Pancreas (tissue), 10 donors: ENCODE measurements around the gene PHF21B. TPM values are rescaled to one million over a fixed set of nuclear protein-coding genes. Genes with fewer than 3 reads are reported as not detected.

Source experiments
- ATAC-seq, 4 donors: fragments of 200-7000 bp; cut with Tn5 transposase; one replicate each; pipeline versions ENCODE4 v1.8.0 to v1.9.1; 2020; ENCODE audit warnings: mild to moderate bottlenecking in 4 of 4, moderate library complexity in 4 of 4
- DNase-seq, 6 donors: peaks; one replicate each; pipeline ENCODE4 v3.0.0-alpha.2; 2020
- FAIRE-seq: peaks from 2 replicates; lab custom pipeline; 2012; peaks lifted over from hg19 to GRCh38; lab: Jason Lieb, UNC
- H3K27ac ChIP-seq, 4 donors: fragments of 200-600 bp; sonication (generic); 1 replicate in 3 of 4; 2 replicates in 1 of 4; pipeline versions ENCODE4 v1.5.0 to v1.8.0; 2020
- H3K27me3 ChIP-seq, 4 donors: fragments of 200-600 bp; one replicate each; pipeline ENCODE4 v1.8.0; 2021
- H3K36me3 ChIP-seq, 3 donors: fragments of 200-600 bp; sonication (generic) in 1 of 3; one replicate each; pipeline versions ENCODE4 v1.5.0 to v1.8.0; 2020 to 2021
- H3K4me1 ChIP-seq, 3 donors: fragments of 200-600 bp; one replicate each; pipeline ENCODE4 v1.8.0; 2021
- H3K4me3 ChIP-seq, 4 donors: fragments of 200-600 bp; sonication (generic) in 2 of 4; one replicate each; pipeline versions ENCODE4 v1.5.0 to v1.8.0; 2020 to 2021
- H3K9me3 ChIP-seq, 4 donors: fragments of 200-600 bp; one replicate each; pipeline ENCODE4 v1.8.0; 2021
- WGBS, 2 donors: extraction: QIAGEN DNeasy Blood & Tissue Kit; methylation state at CpG; one replicate each; pipeline ENCODE4 v1.1.7; 2013; 5-methylcytosine and 5-hydroxymethylcytosine counted together
- intact Hi-C, 3 donors: fragments of 100-400 bp; cut with DNase I; formaldehyde crosslinking; loops; one replicate each; pipeline versions ENCODE4 v1.11.1 to v1.14.2; 2022
- polyA plus RNA-seq, 2 donors: library from polyadenylated mRNA; stranded (reverse); fragments of 200-250 nt; gene quantifications; one replicate each; pipeline ENCODE4 v1.2.3, GENCODE V29; 2013
- total RNA-seq, 6 donors: library from RNA; stranded (reverse); fragmentation: NEBNext Ultra II Directional in 4 of 6; extraction: Animal tissue kit (Norgen Biotek cat#: 25700) in 4 of 6; gene quantifications; one replicate each; pipeline versions ENCODE4 v1.2.1 to v1.2.4, GENCODE V29; 2021 to 2023
- TF ChIP-seq, protein P1 (sequence below), 4 donors: fragments of 200-600 bp; sonication (generic) in 3 of 4; IDR thresholded peaks; one replicate each; pipeline versions ENCODE4 v1.5.0 to v1.8.0; 2021; ENCODE audit warnings: antibody characterized with exemption in 4 of 4
- donor health status: healthy with polysubstance abuse.
- donor health status: DM: no; HTN: no; CAD: no; lungs with moderate emphysema.
- donor health status: DM: no; HTN: no; CAD: no.
- donor health status: control.
- donor health status: control.
- donor health status: Bipolar disorder and iron deficiency.
- donor health status: DM: yes; HTN: yes; CAD: no.
- donor health status: DM: no; HTN: no; CAD: no.
- donor health status: DM: no; HTN: no; CAD: no.
- donor health status: DM: yes; HTN: yes; CAD: no.

The PHF21B gene
- total and polyA plus RNA-seq, 8 donors, result 0.34 to 2.9 (median 0.57) TPM; not detected in 1

DNA sequence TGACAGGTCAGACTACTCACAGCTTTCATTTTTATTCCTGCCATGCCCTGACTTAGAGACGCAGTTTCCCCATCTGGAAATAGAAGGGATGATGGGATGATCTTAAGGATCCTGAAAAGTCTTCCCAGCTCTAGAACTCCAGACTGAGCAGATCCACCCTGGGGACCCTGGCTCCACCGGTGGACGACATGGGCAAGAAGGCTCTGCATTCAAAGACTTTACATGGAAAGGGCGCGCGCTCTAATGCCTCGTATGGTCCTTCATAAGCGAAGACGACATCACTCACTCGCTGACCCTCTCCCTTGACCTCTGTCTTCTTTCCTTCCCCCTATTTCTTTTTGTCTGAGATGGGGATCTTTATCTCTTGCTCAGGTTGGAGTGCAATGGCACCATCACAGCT, 24.4 kb upstream of the PHF21B start:
- Histone ChIP-seq H3K4me3 (no peak overlapping the region), H3K36me3 (no peaks in the 10 kb centered on the region), H3K27me3 (no peaks in the 10 kb centered on the region), H3K27ac (no peak overlapping the region), H3K4me1 (no peaks in the 10 kb centered on the region), H3K9me3 (no peaks in the 10 kb centered on the region)
- TF ChIP-seq, protein P1, sequence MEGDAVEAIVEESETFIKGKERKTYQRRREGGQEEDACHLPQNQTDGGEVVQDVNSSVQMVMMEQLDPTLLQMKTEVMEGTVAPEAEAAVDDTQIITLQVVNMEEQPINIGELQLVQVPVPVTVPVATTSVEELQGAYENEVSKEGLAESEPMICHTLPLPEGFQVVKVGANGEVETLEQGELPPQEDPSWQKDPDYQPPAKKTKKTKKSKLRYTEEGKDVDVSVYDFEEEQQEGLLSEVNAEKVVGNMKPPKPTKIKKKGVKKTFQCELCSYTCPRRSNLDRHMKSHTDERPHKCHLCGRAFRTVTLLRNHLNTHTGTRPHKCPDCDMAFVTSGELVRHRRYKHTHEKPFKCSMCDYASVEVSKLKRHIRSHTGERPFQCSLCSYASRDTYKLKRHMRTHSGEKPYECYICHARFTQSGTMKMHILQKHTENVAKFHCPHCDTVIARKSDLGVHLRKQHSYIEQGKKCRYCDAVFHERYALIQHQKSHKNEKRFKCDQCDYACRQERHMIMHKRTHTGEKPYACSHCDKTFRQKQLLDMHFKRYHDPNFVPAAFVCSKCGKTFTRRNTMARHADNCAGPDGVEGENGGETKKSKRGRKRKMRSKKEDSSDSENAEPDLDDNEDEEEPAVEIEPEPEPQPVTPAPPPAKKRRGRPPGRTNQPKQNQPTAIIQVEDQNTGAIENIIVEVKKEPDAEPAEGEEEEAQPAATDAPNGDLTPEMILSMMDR (IDR thresholded peaks at IDR 0.05), result no peak
- intact Hi-C loops, result no loop called here
- DNase-seq, result no peak
- no peak for FAIRE-seq
- 79 to 83% methylated on average over 10 of the region's 10 CpGs for WGBS, 2 donors
- no peak for ATAC-seq

DNA sequence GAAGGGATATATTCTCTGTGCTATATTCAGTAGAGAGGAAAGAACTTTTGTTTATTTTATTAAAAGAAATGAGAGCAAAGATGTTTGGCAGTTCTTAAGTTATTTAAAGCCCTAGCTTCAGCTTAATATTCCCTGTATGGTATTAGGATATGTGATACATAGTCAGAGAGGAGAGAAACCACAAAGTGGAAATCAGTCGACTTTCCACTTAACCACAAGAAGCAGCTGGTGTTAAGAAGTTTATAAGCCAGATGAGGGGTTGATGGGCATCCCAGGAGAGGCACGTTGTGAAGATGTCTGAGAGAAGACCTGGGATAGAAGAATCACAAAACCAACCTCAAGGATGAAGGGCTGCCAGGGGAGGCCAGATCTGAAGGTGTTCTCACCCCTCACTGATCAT, 23.3 kb upstream of the PHF21B start:
- Histone ChIP-seq H3K9me3 (no peaks in the 10 kb centered on the region), H3K27me3 (no peaks in the 10 kb centered on the region), H3K4me3 (no peak overlapping the region), H3K4me1 (no peaks in the 10 kb centered on the region), H3K27ac (no peak overlapping the region), H3K36me3 (no peaks in the 10 kb centered on the region)
- WGBS, 2 donors, result 28 to 30% methylated on average over 2 of the region's 2 CpGs
- TF ChIP-seq, protein P1 (IDR thresholded peaks at IDR 0.05), result no peak
- intact Hi-C loops, result no loop called here
- FAIRE-seq, result no peak
- no peak for DNase-seq
- ATAC-seq, result no peak

DNA sequence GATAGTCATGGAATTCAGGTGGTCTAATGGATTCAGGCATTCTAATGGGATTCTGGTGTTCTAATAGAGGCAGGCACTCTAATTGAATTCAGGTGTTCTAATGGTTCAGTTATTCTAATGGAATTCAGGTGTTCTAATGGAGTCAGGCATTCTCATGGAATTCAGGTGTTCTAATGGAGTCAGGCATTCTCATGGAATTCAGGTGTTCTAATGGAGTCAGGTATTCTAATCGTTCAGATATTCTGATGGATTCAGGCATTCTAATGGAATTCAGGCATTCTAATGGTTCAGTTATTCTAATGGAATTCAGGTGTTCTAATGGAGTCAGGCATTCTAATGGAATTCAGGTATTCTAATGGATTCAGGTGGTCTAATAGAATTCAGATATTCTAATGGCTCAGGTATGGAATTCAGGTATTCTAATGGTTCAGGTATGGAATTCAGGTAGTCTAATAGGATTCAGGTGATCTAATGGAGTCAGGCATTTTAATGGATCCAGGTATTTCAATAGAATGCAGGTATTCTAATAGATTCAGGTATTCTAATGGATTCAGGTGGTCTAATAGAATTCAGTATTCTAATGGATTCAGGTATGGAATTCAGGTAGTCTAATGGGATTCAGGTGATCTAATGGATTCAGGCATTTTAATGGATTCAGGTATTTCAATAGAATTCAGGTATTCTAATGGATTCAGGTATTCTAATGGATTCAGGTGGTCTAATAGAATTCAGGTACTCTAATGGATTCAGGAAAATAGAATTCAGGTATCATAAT, 22.0 kb upstream of the PHF21B start:
- H3K27ac ChIP-seq, result no peak overlapping the region
- WGBS, 2 donors, result 38 to 41% methylated on average over 1 of the region's 1 CpG

DNA sequence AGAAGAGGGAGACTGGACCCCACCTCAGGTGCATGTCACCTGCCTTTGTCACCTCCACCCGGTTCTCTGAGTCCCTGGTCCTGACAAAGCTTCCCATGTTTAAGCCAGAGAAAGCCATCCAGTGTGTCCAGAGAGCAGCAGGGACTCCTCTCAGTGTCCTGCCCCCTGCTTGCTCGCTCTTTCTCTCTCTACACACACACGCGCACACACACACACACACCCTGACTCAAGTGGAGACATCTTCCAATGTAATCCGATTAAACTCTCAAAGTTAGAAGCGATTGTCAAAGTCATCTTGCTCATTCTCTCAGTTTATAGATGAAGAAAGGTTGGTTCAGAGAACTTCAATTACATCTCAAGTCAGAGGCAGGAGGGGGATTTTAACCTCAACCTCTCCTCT, 19.7 kb upstream of the PHF21B start:
- no peaks in the 10 kb centered on the region for H3K27me3 ChIP-seq
- no peak overlapping the region for H3K4me3 ChIP-seq
- ATAC-seq (no peak), DNase-seq (no peak), FAIRE-seq (no peak)
- TF ChIP-seq, protein P1 (IDR thresholded peaks at IDR 0.05), result no peak
- intact Hi-C loops, result no loop called here
- H3K9me3 ChIP-seq, result no peaks in the 10 kb centered on the region
- H3K36me3 ChIP-seq, result no peaks in the 10 kb centered on the region
- H3K4me1 ChIP-seq, result no peaks in the 10 kb centered on the region
- no peak overlapping the region for H3K27ac ChIP-seq
- WGBS, 2 donors, result 50 to 56% methylated on average over 6 of the region's 6 CpGs

More for the DNA sequence above, 22.0 kb upstream of the PHF21B start:
- no peaks in the 10 kb centered on the region for H3K36me3 ChIP-seq
- DNase-seq (no peak), ATAC-seq (no peak), FAIRE-seq (no peak)
- H3K9me3 ChIP-seq, result no peaks in the 10 kb centered on the region
- no peaks in the 10 kb centered on the region for H3K27me3 ChIP-seq
- TF ChIP-seq, protein P1 (IDR thresholded peaks at IDR 0.05), result no peak
- intact Hi-C loops, result no loop called here
- no peak overlapping the region for H3K4me3 ChIP-seq
- H3K4me1 ChIP-seq, result no peaks in the 10 kb centered on the region

DNA sequence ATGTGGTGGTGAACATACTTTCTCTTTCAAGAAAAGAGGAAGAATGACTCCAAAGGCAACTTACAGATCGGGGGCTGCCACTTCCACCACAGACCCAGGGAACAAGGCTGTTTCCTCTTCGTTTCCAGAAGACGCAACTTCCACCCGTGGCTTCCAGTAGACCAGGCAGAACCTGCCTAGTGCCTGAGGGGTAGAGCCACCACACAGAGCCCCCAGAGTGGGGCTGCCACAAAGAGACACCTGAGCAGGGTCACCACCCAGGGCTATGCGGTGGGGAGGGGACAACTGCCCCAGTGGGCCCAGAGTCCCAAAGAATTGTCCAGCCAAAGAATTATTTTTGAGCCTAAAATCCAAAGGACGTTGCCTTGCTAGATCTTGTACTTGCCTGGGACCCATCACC, 16.7 kb upstream of the PHF21B start:
- Histone ChIP-seq H3K9me3 (no peaks in the 10 kb centered on the region), H3K4me1 (no peaks in the 10 kb centered on the region), H3K27ac (no peak overlapping the region), H3K27me3 (peaks cover 0 to 5% (median 0%) of the 10 kb centered on the region in 4 donors), H3K36me3 (no peaks in the 10 kb centered on the region), H3K4me3 (no peak overlapping the region)
- TF ChIP-seq, protein P1 (IDR thresholded peaks at IDR 0.05), result no peak
- DNase-seq (no peak), ATAC-seq (no peak), FAIRE-seq (no peak)
- intact Hi-C loops, result no loop called here
- WGBS, 2 donors, result 64% methylated on average over 6 of the region's 6 CpGs
